K562 (cell line): ENCODE results near the gene PSMC3IP. TPM values are rescaled to one million over a fixed set of nuclear protein-coding genes. Genes with fewer than 3 reads are reported as not detected.

Source experiments
- AFF1 ChIP-seq, 2 experiments: fragments of 450-650 bp; IDR thresholded peaks; 2 replicates each; pipeline ENCODE4 v1.6.1; 2018; ENCODE audit warnings: mild to moderate bottlenecking in 2 of 2, low read depth in 1 of 2; ENCODE audit not compliant: partially characterized antibody in 2 of 2
- CGGBP1 ChIP-seq: fragments of 250-450 bp; sonication (Bioruptor Pico); IDR thresholded peaks from 2 replicates; pipeline ENCODE4 v1.9.0; 2021; ENCODE audit warnings: mild to moderate bottlenecking
- FOXP1 ChIP-seq: sonication (generic); formaldehyde crosslinking; IDR thresholded peaks from 2 replicates; pipeline ENCODE4 v1.8.0; 2022; ENCODE audit warnings: mild to moderate bottlenecking, missing genetic modification reagents
- GTF2B ChIP-seq: IDR thresholded peaks from 2 replicates; pipeline ENCODE4 v1.6.1; 2011; ENCODE audit not compliant: insufficient read length; ENCODE audit errors: extremely low read depth
- HMBOX1 ChIP-seq: sonication (generic); IDR thresholded peaks from 2 replicates; pipeline ENCODE4 v1.6.1; 2016
- KDM1A ChIP-seq, 2 experiments: fragments of 450-650 bp; IDR thresholded peaks; 2 replicates each; pipeline ENCODE4 v1.6.1; 2016; ENCODE audit warnings: mild to moderate bottlenecking in 2 of 2
- MLLT1 ChIP-seq, 2 experiments: fragments of 450-650 bp; IDR thresholded peaks; 2 replicates each; pipeline ENCODE4 v1.6.1; 2016
- MTA1 ChIP-seq: fragments of 450-650 bp; IDR thresholded peaks from 2 replicates; pipeline ENCODE4 v1.6.1; 2017; ENCODE audit warnings: borderline replicate concordance
- NFYB ChIP-seq: IDR thresholded peaks from 2 replicates; pipeline ENCODE4 v1.6.1; 2011; ENCODE audit warnings: mild to moderate bottlenecking, moderate library complexity; ENCODE audit not compliant: insufficient read length; ENCODE audit errors: extremely low read depth
- PKNOX1 ChIP-seq: fragments of 450-650 bp; IDR thresholded peaks from 2 replicates; pipeline ENCODE4 v1.6.1; 2016
- SIN3B ChIP-seq: fragments of 450-650 bp; IDR thresholded peaks from 2 replicates; pipeline ENCODE4 v1.6.1; 2017; ENCODE audit warnings: low read depth, mild to moderate bottlenecking, moderate library complexity
- SMAD3 ChIP-seq: fragments of 450-650 bp; formaldehyde crosslinking; conservative IDR thresholded peaks from 2 replicates; pipeline ENCODE4 v1.4.0; 2020; ENCODE audit warnings: mild to moderate bottlenecking
- polyA plus RNA-seq, 8 experiments: library from polyadenylated mRNA; depleted of rRNA in 4 of 8; stranded (reverse) in 5 of 8; unstranded in 3 of 8; fragments of >200 nt; fragmentation: Nextera tagmentation in 2 of 8; fragmentation: Illumina TruSeq in 1 of 8; extraction: Ambion mirVana in 2 of 8; extraction: Trizol in 1 of 8; gene quantifications; 2 replicates each; pipeline versions ENCODE4 v1.2.1 to v1.2.3, GENCODE V29; 2011 to 2014; ENCODE audit warnings: inconsistent platforms in 1 of 8, missing spikeins in 1 of 8
- total RNA-seq, 7 experiments: library from RNA; depleted of rRNA in 6 of 7; stranded (reverse); fragments of >200 nt in 6 of 7; fragmentation: Illumina TruSeq in 2 of 7; extraction: Trizol in 2 of 7; gene quantifications; 2 replicates each; pipeline versions ENCODE4 v1.2.1 to v1.2.3, GENCODE V29; 2011 to 2021; ENCODE audit warnings: low replicate concordance in 1 of 7

The PSMC3IP gene
- total and polyA plus RNA-seq, 9 of the 15 experiments (the other 6 are each of a cell fraction or from before 2014, with no cell fraction given), result 13.8 to 65.6 (median 32.8) TPM

GRCh38 chr17:42535155-42536047 is 42.1 kb downstream of the PSMC3IP start (continued):
- 0 out of 2 replicates have a peak, but pooled peaks have one; percentile 5 for TF ChIP-seq PKNOX1
- TF ChIP-seq HMBOX1, result no peak
- no peak for TF ChIP-seq SIN3B
- no peak for TF ChIP-seq NFYB
- no peak for TF ChIP-seq GTF2B
- no peak for TF ChIP-seq MLLT1 (IDR thresholded peaks at IDR 0.05)
- peak in 1 of 2 experiments; percentile 27 for TF ChIP-seq AFF1 (IDR thresholded peaks at IDR 0.05; ENCODE audit: low read depth in 1 of 2, partially characterized antibody in 2 of 2)
- no peak for TF ChIP-seq FOXP1 (CRISPR knock-in tag)
- peak in 1 of 2 experiments; percentile 41; a peak in 1 of 4 replicates for TF ChIP-seq KDM1A (IDR thresholded peaks at IDR 0.05)
- TF ChIP-seq CGGBP1 (CRISPR knock-in tag), result no peak
- peak; percentile 98 for TF ChIP-seq SMAD3 (CRISPR knock-in tag)
- no peak; the same call in 1 of the 2 replicates for TF ChIP-seq MTA1
